ENCODE measurements around the gene FCRL1. TPM values are rescaled to one million over a fixed set of nuclear protein-coding genes. Genes with fewer than 3 reads are reported as not detected.

The FCRL1 gene
- total RNA-seq, 2 experiments from 2014 or later = not detected

- intact Hi-C loops (cut with micrococcal nuclease) = no loop called here
- Mint-ChIP-seq H3K36me3 (ENCODE audit: low read depth) (no peaks in the 10 kb centered on the region), H3K27me3 (ENCODE audit: low read depth) (peaks cover 11% of the 10 kb centered on the region), H3K9me3 (no peaks in the 10 kb centered on the region), H3K27ac (no peak overlapping the region), H3K4me3 (no peak overlapping the region), H3K4me1 (ENCODE audit: low read depth) (no peaks in the 10 kb centered on the region)
- CTCF ChIA-PET = no interaction called here
- DNase-seq = no peak
These were observed 37.0 kb downstream of the FCRL1 start for GRCh38 chr1:157782931-157783330.

GRCh38 chr1:157781048-157781447, 38.9 kb downstream of the FCRL1 start:
- intact Hi-C loops (cut with micrococcal nuclease) = no loop called here
- CTCF ChIA-PET = no interaction called here
- Mint-ChIP-seq H3K27me3 (ENCODE audit: low read depth) (peaks cover 11% of the 10 kb centered on the region), H3K4me1 (ENCODE audit: low read depth) (no peaks in the 10 kb centered on the region), H3K27ac (no peak overlapping the region), H3K9me3 (no peaks in the 10 kb centered on the region), H3K36me3 (ENCODE audit: low read depth) (no peaks in the 10 kb centered on the region), H3K4me3 (no peak overlapping the region)
- DNase-seq = no peak

- H3K9me3 Mint-ChIP-seq = no peaks in the 10 kb centered on the region
- intact Hi-C loops (cut with micrococcal nuclease) = no loop called here
- H3K36me3 Mint-ChIP-seq (ENCODE audit: low read depth) = no peaks in the 10 kb centered on the region
- CTCF ChIA-PET = no interaction called here
- H3K4me1 Mint-ChIP-seq (ENCODE audit: low read depth) = no peaks in the 10 kb centered on the region
- DNase-seq = no peak
- H3K4me3 Mint-ChIP-seq = no peak within 1 kb of the TSS
- H3K27me3 Mint-ChIP-seq (ENCODE audit: low read depth) = peaks cover 6% of the 10 kb centered on the region
- H3K27ac Mint-ChIP-seq = no peak within 1 kb of the TSS
These were observed 42.9 kb downstream of the FCRL1 start, which contains the start of gene FCRL2 for GRCh38 chr1:157776971-157777391. Gene FCRL2, minus strand, starts transcription at chr1:157777132. Its CDS starts 59 bp downstream, at chr1:157777073.

GRCh38 chr1:157775101-157775870, 44.6 kb downstream of the FCRL1 start:
- H3K4me3 Mint-ChIP-seq = no peak overlapping the region
- no peak overlapping the region for H3K27ac Mint-ChIP-seq
- peaks cover 6% of the 10 kb centered on the region for H3K27me3 Mint-ChIP-seq (ENCODE audit: low read depth)
- no peaks in the 10 kb centered on the region for H3K4me1 Mint-ChIP-seq (ENCODE audit: low read depth)
- CTCF ChIA-PET = interaction anchor here (1.0 kb wide), 1 partner anchor 195 kb away, joined by 3 read pairs; no protein-coding TSS in a partner anchor
- H3K36me3 Mint-ChIP-seq (ENCODE audit: low read depth) = no peaks in the 10 kb centered on the region
- intact Hi-C loops (cut with micrococcal nuclease) = no loop called here
- no peaks in the 10 kb centered on the region for H3K9me3 Mint-ChIP-seq
- no peak for DNase-seq

- intact Hi-C loops (cut with micrococcal nuclease) = loop anchor here (5.0 kb wide), 1 partner anchor 192 kb away; no protein-coding TSS in a partner anchor
- CTCF ChIA-PET = no interaction called here
- Mint-ChIP-seq H3K9me3 (no peaks in the 10 kb centered on the region), H3K36me3 (ENCODE audit: low read depth) (no peaks in the 10 kb centered on the region), H3K4me3 (no peak overlapping the region), H3K27ac (no peak overlapping the region), H3K27me3 (ENCODE audit: low read depth) (peaks cover 6% of the 10 kb centered on the region), H3K4me1 (ENCODE audit: low read depth) (no peaks in the 10 kb centered on the region)
- DNase-seq = no peak
These were observed 45.5 kb downstream of the FCRL1 start for GRCh38 chr1:157774412-157774811.

DNA sequence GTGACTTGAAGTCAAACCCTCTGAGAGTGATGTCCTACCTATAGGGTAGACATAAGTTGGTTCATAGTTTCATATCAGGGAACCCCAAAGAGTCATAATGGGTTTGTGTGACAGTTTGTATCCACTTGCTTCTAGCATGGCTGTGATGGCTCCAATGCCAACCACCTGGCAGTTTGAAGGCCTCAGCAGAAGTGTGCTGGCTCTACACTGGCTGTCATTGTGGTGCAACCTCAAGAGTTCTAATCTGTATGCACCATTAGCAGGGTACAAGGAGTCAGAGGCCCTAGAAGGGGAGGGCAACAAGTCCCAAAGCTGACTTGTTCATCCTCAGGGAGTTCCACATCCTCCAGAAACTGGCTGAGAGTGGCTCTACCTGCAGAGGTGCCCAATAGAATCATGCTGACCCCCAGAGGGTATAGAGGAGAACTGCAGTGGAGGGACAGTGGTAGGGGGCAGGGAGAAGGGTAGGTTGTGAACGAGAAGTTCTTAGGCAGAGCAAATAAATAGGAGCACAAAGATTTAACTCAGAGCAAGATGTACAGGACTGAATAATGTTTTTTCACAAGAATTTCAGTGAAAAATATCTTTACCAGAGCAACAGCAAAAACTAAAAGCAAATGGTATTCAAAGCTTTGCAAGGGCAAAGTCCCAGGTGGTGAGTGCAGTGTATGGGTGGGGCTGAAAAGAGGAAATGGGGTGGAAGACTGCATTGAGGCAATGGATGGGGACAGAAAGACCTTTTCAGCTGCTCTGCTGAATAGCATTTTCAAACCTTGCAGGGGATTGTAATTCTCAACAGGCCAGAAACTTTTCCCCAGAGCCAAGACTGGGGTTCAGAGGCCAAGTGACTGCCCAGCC, 46.2 kb downstream of the FCRL1 start:
- Mint-ChIP-seq H3K4me1 (ENCODE audit: low read depth) (no peaks in the 10 kb centered on the region), H3K27me3 (ENCODE audit: low read depth) (peaks cover 3% of the 10 kb centered on the region), H3K9me3 (no peaks in the 10 kb centered on the region), H3K36me3 (ENCODE audit: low read depth) (no peaks in the 10 kb centered on the region), H3K27ac (no peak overlapping the region), H3K4me3 (no peak overlapping the region)
- intact Hi-C loops (cut with micrococcal nuclease) = loop anchor here (5.0 kb wide), 1 partner anchor 191 kb away; no protein-coding TSS in a partner anchor
- CTCF ChIA-PET = interaction anchor here (1.0 to 1.6 kb wide), 2 partner anchors 194 to 196 kb away, joined by 3 read pairs; no protein-coding TSS in a partner anchor
- DNase-seq = no peak

GRCh38 chr1:157771661-157772425, 48.1 kb downstream of the FCRL1 start:
- H3K4me3 Mint-ChIP-seq = no peak overlapping the region
- H3K9me3 Mint-ChIP-seq = no peaks in the 10 kb centered on the region
- intact Hi-C loops (cut with micrococcal nuclease) = loop anchor here (5.0 kb wide), 1 partner anchor 190 kb away; no protein-coding TSS in a partner anchor
- peaks cover 3% of the 10 kb centered on the region for H3K27me3 Mint-ChIP-seq (ENCODE audit: low read depth)
- DNase-seq = no peak
- CTCF ChIA-PET = interaction anchor here (0.6 kb wide), 1 partner anchor 8 kb away, joined by 3 read pairs; no protein-coding TSS in a partner anchor
- H3K36me3 Mint-ChIP-seq (ENCODE audit: low read depth) = no peaks in the 10 kb centered on the region
- H3K27ac Mint-ChIP-seq = no peak overlapping the region
- H3K4me1 Mint-ChIP-seq (ENCODE audit: low read depth) = no peaks in the 10 kb centered on the region

DNA sequence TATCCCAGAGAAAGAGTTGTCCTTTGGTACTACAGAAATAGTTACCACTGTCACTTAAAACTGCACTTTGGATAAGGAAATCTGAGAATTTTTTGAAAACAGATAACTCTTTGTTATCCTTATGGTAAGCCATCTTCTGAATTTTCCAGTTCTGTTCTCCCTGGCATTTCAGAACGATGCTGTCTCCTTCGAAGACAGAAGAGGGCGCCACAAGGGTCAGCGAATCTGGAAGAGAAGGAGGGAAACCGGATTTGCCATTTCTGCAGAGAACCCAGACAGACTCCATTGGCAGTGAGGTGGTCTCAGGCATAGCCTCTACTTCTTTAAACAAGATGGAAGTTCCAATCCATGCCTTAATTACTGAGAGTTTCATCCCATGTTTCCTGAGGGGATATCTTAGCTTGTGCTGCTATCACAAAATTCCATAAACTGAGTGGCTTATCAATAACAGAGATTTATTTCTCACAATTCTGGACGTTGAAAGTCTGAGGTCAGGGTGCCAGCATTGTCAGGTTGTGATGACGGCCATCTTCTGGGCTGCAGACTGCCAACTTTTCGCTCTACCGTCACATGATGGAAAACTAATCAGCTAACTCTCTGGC, 49.4 kb downstream of the FCRL1 start:
- Mint-ChIP-seq H3K9me3 (no peaks in the 10 kb centered on the region), H3K4me1 (ENCODE audit: low read depth) (no peaks in the 10 kb centered on the region), H3K27me3 (ENCODE audit: low read depth) (no peaks in the 10 kb centered on the region), H3K36me3 (ENCODE audit: low read depth) (no peaks in the 10 kb centered on the region), H3K27ac (no peak overlapping the region), H3K4me3 (no peak overlapping the region)
- CTCF ChIA-PET = no interaction called here
- intact Hi-C loops (cut with micrococcal nuclease) = loop anchor here (5.0 kb wide), 1 partner anchor 188 kb away; no protein-coding TSS in a partner anchor
- no peak for DNase-seq

DNA sequence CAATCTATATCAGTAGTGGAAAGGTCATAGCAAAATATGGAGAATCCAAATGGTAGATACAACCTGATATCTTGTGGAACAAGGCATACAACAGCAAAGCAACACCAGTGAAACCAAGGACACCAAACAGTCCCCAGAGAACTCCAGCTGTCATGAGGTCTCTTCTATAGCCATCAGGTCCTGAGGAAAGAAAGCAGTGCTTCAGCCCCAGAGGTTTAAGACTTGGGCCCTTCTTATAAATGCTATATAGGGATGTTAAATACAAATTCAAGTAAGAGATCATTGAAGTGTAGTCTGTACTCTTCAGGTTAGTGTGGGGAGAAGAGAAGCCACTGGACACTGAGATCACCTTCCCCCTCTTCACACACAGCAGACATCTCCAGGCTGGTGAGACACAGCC, 53.1 kb downstream of the FCRL1 start:
- H3K36me3 Mint-ChIP-seq (ENCODE audit: low read depth) = no peaks in the 10 kb centered on the region
- intact Hi-C loops (cut with micrococcal nuclease) = no loop called here
- no peaks in the 10 kb centered on the region for H3K27me3 Mint-ChIP-seq (ENCODE audit: low read depth)
- CTCF ChIA-PET = no interaction called here
- H3K27ac Mint-ChIP-seq = no peak overlapping the region
- no peaks in the 10 kb centered on the region for H3K4me1 Mint-ChIP-seq (ENCODE audit: low read depth)
- no peak overlapping the region for H3K4me3 Mint-ChIP-seq
- no peak for DNase-seq
- H3K9me3 Mint-ChIP-seq = no peaks in the 10 kb centered on the region

DNA sequence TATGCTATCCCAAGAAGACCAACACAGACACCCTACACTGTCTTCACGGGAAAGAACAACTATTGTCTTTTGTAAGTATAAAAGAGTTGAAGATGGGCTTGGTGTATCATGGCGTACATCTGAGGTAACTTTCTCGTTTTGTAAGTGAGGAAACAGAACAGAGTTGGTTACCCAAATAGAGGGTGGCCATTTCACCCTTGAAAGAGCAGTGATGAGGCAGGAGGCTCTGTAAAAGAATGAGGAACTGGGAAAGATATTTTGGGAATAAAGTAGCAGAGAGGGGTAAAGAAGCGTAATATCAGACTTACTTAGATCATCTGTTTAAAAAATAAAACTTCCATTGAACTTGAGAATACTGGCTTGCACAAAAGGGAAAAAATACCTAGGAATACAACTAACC, 61.9 kb downstream of the FCRL1 start:
- no peaks in the 10 kb centered on the region for H3K4me1 Mint-ChIP-seq (ENCODE audit: low read depth)
- peaks cover 6% of the 10 kb centered on the region for H3K9me3 Mint-ChIP-seq
- H3K4me3 Mint-ChIP-seq = no peak overlapping the region
- H3K27me3 Mint-ChIP-seq (ENCODE audit: low read depth) = no peaks in the 10 kb centered on the region
- no peak overlapping the region for H3K27ac Mint-ChIP-seq
- CTCF ChIA-PET = no interaction called here
- intact Hi-C loops (cut with micrococcal nuclease) = no loop called here
- no peaks in the 10 kb centered on the region for H3K36me3 Mint-ChIP-seq (ENCODE audit: low read depth)
- no peak for DNase-seq

DNA sequence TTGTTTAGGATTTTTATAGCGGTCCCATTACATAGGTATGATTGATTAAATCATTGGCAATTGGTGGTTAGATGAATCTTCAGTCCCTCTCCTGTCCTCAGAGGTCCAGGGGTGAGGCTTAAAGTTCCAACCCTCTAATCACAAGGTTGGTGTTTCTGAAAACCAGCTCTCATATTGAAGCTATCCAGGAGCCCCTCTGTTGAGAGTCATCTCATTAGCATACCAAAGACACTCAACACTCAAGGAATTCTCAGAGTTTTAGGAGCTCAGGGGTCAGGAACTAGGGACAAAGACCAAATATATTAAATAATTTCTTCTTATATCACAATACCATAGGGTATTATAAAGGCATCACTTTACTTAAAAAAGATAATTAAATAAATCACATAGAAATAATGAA, 66.3 kb downstream of the FCRL1 start:
- Mint-ChIP-seq H3K9me3 (no peaks in the 10 kb centered on the region), H3K4me1 (ENCODE audit: low read depth) (no peaks in the 10 kb centered on the region), H3K36me3 (ENCODE audit: low read depth) (no peaks in the 10 kb centered on the region), H3K4me3 (no peak overlapping the region), H3K27ac (no peak overlapping the region), H3K27me3 (ENCODE audit: low read depth) (peaks cover 4% of the 10 kb centered on the region)
- CTCF ChIA-PET = no interaction called here
- intact Hi-C loops (cut with micrococcal nuclease) = no loop called here
- DNase-seq = no peak

Data from activated naive CD4-positive, alpha-beta T cell treated with anti-CD3 and anti-CD28 coated beads for 36 hours (primary cell).